Keratinocyte (primary cell): Measurements from ENCODE around the gene BAHD1. TPM values are rescaled to one million over a fixed set of nuclear protein-coding genes. Genes with fewer than 3 reads are reported as not detected.
A peak's percentile ranks its signal among the peaks of the same experiment; 100 is the strongest.

Experiments used
- DNase-seq: peaks from one replicate; pipeline ENCODE4 v3.0.0-alpha.2; 2011; ENCODE audit warnings: low read depth, missing footprints, low spot score
- FAIRE-seq: peaks from 2 replicates; lab custom pipeline; 2011; peaks lifted over from hg19 to GRCh38; lab: Jason Lieb, UNC
- H2AFZ ChIP-seq: 2 replicates; pipeline ENCODE4 v1.6.0; 2012; ENCODE audit warnings: low read length, control low read depth, inconsistent platforms; ENCODE audit not compliant: control insufficient read depth
- H3K27ac ChIP-seq: 2 replicates; pipeline ENCODE4 v1.5.1; 2011; ENCODE audit warnings: low read length; ENCODE audit not compliant: control insufficient read depth, insufficient read depth
- H3K27me3 ChIP-seq: 3 replicates; pipeline ENCODE4 v1.6.0; 2011; ENCODE audit warnings: low read length; ENCODE audit not compliant: control insufficient read depth, insufficient read depth; ENCODE audit errors: extremely low read depth
- H3K36me3 ChIP-seq, 2 experiments: 2 replicates in 1 of 2; 3 replicates in 1 of 2; pipeline ENCODE4 v1.5.1; 2011; ENCODE audit warnings: low read length in 2 of 2, mild to moderate bottlenecking in 1 of 2; ENCODE audit not compliant: control insufficient read depth in 2 of 2, insufficient read depth in 2 of 2; ENCODE audit errors: extremely low read depth in 1 of 2
- H3K4me1 ChIP-seq: 3 replicates; pipeline ENCODE4 v1.5.1; 2011; ENCODE audit warnings: low read length; ENCODE audit not compliant: control insufficient read depth, insufficient read depth; ENCODE audit errors: extremely low read depth
- H3K4me2 ChIP-seq: 3 replicates; pipeline ENCODE4 v1.6.0; 2011; ENCODE audit warnings: low read depth, low read length; ENCODE audit not compliant: control insufficient read depth, insufficient read depth; ENCODE audit errors: extremely low read depth
- H3K4me3 ChIP-seq, 3 experiments: fragments of 200-600 bp in 1 of 3; sonication (generic) in 1 of 3; 2 replicates in 2 of 3; 3 replicates in 1 of 3; pipeline ENCODE4 v1.5.1; 2011 to 2016; ENCODE audit warnings: low read length in 3 of 3, mild to moderate bottlenecking in 3 of 3, control low read depth in 2 of 3, inconsistent platforms in 1 of 3, low read depth in 1 of 3, mixed read lengths in 1 of 3, mixed run types in 1 of 3, moderate library complexity in 1 of 3; ENCODE audit not compliant: control insufficient read depth in 2 of 3, insufficient read depth in 2 of 3; ENCODE audit errors: extremely low read depth in 1 of 3
- H3K79me2 ChIP-seq: 2 replicates; pipeline ENCODE4 v1.6.0; 2012; ENCODE audit warnings: low read length; ENCODE audit not compliant: control insufficient read depth, insufficient read depth
- H3K9ac ChIP-seq: 3 replicates; pipeline ENCODE4 v1.6.0; 2011; ENCODE audit warnings: low read length; ENCODE audit not compliant: control insufficient read depth, insufficient read depth; ENCODE audit errors: extremely low read depth
- H3K9me1 ChIP-seq: 3 replicates; pipeline ENCODE4 v1.6.0; 2011; ENCODE audit warnings: low read length; ENCODE audit not compliant: control insufficient read depth, insufficient read depth; ENCODE audit errors: extremely low read depth
- H3K9me3 ChIP-seq: 2 replicates; pipeline ENCODE4 v1.5.1; 2012; ENCODE audit warnings: low read depth, low read length; ENCODE audit not compliant: control insufficient read depth
- H4K20me1 ChIP-seq: 3 replicates; pipeline ENCODE4 v1.6.0; 2011; ENCODE audit warnings: low read length; ENCODE audit not compliant: control insufficient read depth, insufficient read depth; ENCODE audit errors: extremely low read depth
- EZH2 ChIP-seq: IDR thresholded peaks from one replicate; pipeline ENCODE4 v1.6.1; 2012; ENCODE audit warnings: inconsistent platforms, mild to moderate bottlenecking, low read length, moderate library complexity
- dilution Hi-C: fragments of 300-500 bp; cut with MboI; formaldehyde crosslinking; loops from one replicate; pipeline ENCODE4 v1.7.0; 2020; ENCODE audit warnings: low sequenced_read_pairs; ENCODE audit not compliant: extremely low pct_ligation_motif_present
- polyA minus RNA-seq, 3 experiments: library from RNA; depleted of rRNA, polyadenylated mRNA; stranded (reverse); fragments of >200 nt; gene quantifications; 1 replicate in 1 of 3; 2 replicates in 1 of 3; 3 replicates in 1 of 3; pipeline ENCODE4 v1.2.3, GENCODE V29; 2011
- polyA plus RNA-seq, 5 experiments: library from polyadenylated mRNA; depleted of rRNA in 3 of 5; stranded (reverse) in 3 of 5; stranded (forward) in 1 of 5; unstranded in 1 of 5; fragments of >200 nt; gene quantifications; 1 replicate in 1 of 5; 2 replicates in 3 of 5; 3 replicates in 1 of 5; pipeline versions ENCODE4 v1.2.1 to v1.2.3, GENCODE V29; 2011 to 2012; ENCODE audit warnings: missing spikeins in 2 of 5, low read depth in 1 of 5, low replicate concordance in 1 of 5
- TF ChIP-seq, protein P1 (sequence below), 3 experiments: IDR thresholded peaks in 1 of 3; conservative IDR thresholded peaks in 1 of 3; optimal IDR thresholded peaks in 1 of 3; 2 replicates in 2 of 3; 3 replicates in 1 of 3; pipeline versions ENCODE3 to v1.5.1; 2011; ENCODE audit warnings: low read length in 3 of 3, mild to moderate bottlenecking in 3 of 3, moderate library complexity in 2 of 3, control low read depth in 1 of 3, inconsistent platforms in 1 of 3; ENCODE audit not compliant: insufficient read depth in 2 of 3; ENCODE audit errors: extremely low read depth in 1 of 3

Gene BAHD1
- 4.8 to 6.9 TPM (median 6.8 TPM) in 3 replicates for polyA plus RNA-seq
- 2.1 TPM for polyA plus RNA-seq (2011; ENCODE audit: low read depth)
- polyA plus RNA-seq (2011; cell fraction: cytosol; rRNA removed), result 4.7 and 7.3 TPM in 2 replicates
- 19.0 and 21.5 TPM in 2 replicates for polyA plus RNA-seq (2011; cell fraction: nucleus; rRNA removed)
- polyA plus RNA-seq (2012; ENCODE audit: low replicate concordance), result 11.5 and 11.9 TPM in 2 replicates
- 7.7 to 18.9 TPM (median 7.7 TPM) in 3 replicates for polyA minus RNA-seq
- polyA minus RNA-seq (2011; cell fraction: cytosol; rRNA and poly(A)+ RNA removed), result 10.4 TPM
- polyA minus RNA-seq (2011; cell fraction: nucleus; rRNA and poly(A)+ RNA removed), result 12.7 and 13.2 TPM in 2 replicates

DNA sequence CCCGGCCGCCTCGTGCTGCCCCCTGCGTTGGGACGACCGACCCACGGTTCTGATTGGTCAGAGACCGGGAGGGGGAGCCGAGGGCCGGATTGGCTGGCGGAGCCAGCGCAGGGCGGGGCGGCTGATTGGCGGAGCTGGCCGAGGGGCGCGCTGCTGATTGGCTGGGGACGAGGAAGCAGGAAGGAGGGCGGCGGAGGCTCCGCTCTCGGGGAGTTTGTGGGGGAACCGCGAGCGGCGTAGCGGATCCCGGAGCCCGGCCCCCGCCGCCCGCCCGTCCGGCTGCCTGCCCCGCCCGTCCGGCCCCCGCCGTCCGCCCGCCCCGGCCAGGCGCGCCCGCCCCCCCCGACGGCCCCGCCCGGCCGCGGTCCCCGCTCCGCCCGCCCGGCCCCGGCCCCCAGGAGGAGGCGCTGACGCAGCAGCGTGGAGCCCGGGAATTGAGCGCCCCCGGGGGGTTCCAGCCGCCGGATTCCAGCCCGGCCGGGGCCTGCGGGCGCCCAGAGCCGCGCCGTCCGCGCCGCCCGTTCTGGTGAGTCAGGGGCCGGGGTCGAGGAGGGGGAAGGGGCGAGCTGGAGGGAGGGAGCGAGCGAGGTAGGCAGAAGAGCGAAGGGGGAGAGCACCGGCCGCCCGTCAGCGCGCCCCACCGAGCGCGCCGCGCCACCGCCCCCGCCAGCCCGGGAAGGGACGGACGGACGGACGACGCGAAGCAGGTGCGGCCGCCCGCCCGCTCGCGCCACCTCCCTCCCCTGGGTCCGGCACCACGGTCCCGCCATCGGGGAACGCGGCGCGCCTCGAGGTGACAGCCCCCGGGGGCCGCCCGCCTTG, at the start of gene BAHD1:
Gene BAHD1, plus strand, starts transcription at position 211 of the 822 bp plus-strand sequence. CDS start 17,512 bp downstream, outside the sequence.
- FAIRE-seq, result no peak

DNA sequence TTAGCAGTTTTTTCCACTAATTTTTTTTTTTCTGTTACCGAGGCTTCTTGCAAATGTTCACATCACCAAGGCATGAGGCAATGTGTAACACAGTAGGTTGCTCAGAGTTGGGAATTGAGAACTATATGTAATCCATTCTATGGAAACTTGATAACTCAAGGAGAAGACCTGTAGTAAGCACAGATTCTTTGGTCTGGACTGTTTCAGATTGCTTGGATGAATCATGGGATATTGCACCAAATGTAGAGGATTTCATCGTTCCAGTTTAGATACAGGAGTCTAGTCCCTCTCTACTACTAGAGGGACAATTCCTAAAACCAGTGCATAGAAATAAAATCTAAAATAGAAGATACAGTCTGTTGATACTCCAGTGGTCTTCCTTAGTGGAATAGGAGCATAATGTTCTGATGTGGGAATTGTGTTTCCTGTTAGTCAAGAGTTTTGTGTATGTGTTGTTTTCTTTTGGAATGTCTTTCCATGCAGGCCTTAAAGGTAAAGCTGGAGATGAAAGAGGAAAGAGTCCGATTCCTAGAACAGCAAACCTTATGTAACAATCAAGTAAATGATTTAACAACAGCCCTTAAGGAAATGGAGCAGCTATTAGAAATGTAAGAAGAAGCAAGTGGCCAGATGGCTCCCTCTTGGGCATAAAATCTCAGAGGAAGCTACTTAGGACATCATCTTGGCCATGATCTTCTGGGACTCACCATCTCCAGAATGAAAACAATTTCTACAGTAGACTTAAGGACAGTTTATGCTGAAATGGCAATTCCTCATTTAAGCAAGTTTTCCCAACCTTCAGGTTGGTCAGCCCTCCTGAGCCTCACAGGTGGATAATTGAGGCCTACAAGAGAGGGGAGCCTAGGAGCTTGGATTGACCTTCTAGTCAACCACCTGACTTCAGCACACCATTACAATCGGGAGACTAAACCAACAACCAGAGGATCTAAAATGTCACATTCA, 47.5 kb upstream of the BAHD1 start:
- H3K4me3 ChIP-seq, result no peak overlapping the region
- no peak for TF ChIP-seq EZH2
- TF ChIP-seq, protein P1, sequence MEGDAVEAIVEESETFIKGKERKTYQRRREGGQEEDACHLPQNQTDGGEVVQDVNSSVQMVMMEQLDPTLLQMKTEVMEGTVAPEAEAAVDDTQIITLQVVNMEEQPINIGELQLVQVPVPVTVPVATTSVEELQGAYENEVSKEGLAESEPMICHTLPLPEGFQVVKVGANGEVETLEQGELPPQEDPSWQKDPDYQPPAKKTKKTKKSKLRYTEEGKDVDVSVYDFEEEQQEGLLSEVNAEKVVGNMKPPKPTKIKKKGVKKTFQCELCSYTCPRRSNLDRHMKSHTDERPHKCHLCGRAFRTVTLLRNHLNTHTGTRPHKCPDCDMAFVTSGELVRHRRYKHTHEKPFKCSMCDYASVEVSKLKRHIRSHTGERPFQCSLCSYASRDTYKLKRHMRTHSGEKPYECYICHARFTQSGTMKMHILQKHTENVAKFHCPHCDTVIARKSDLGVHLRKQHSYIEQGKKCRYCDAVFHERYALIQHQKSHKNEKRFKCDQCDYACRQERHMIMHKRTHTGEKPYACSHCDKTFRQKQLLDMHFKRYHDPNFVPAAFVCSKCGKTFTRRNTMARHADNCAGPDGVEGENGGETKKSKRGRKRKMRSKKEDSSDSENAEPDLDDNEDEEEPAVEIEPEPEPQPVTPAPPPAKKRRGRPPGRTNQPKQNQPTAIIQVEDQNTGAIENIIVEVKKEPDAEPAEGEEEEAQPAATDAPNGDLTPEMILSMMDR (optimal IDR thresholded peaks at IDR 0.05 in 1 of 3, IDR thresholded peaks at IDR 0.05 in 1 of 3, conservative IDR thresholded peaks at IDR 0.05 in 1 of 3; ENCODE audit: extremely low read depth in 1 of 3, insufficient read depth in 2 of 3, low read length in 3 of 3), result no peak
- dilution Hi-C loops, result no loop called here
- H3K79me2 ChIP-seq, result no peaks in the 10 kb centered on the region
- H2AFZ ChIP-seq, result no peak overlapping the region
- H3K9me3 ChIP-seq, result no peaks in the 10 kb centered on the region
- H3K9ac ChIP-seq, result no peak overlapping the region
- peak overlapping the region; percentile 26 for H3K27ac ChIP-seq
- H3K9me1 ChIP-seq, result no peaks in the 10 kb centered on the region
- FAIRE-seq, result no peak
- no peak for DNase-seq
- H3K27me3 ChIP-seq, result no peaks in the 10 kb centered on the region
- H4K20me1 ChIP-seq, result no peaks in the 10 kb centered on the region
- no peaks in the 10 kb centered on the region for H3K4me1 ChIP-seq
- no peak overlapping the region for H3K4me2 ChIP-seq
- H3K36me3 ChIP-seq, result peaks cover 14 to 33% of the 10 kb centered on the region in 2 experiments

More for the DNA sequence above, at the start of gene BAHD1:
- Histone ChIP-seq H2AFZ (peak within 1 kb of the TSS; percentile 78), H3K9me3 (no peaks in the 10 kb centered on the region), H3K36me3 (peaks cover 0 to under 1% of the 10 kb centered on the region in 2 experiments), H4K20me1 (peaks cover 3% of the 10 kb centered on the region), H3K27ac (no peak within 1 kb of the TSS), H3K79me2 (peaks cover 24% of the 10 kb centered on the region), H3K27me3 (peaks cover 30% of the 10 kb centered on the region), H3K4me1 (peaks cover 32% of the 10 kb centered on the region), H3K4me3 (peak within 1 kb of the TSS; percentile 75 to 77 (median 75)), H3K9me1 (no peaks in the 10 kb centered on the region), H3K4me2 (peak within 1 kb of the TSS; percentile 90), H3K9ac (peak within 1 kb of the TSS; percentile 61)
- TF ChIP-seq EZH2, result no peak
- TF ChIP-seq, protein P1 (optimal IDR thresholded peaks at IDR 0.05 in 1 of 3, IDR thresholded peaks at IDR 0.05 in 1 of 3, conservative IDR thresholded peaks at IDR 0.05 in 1 of 3; ENCODE audit: extremely low read depth in 1 of 3, insufficient read depth in 2 of 3, low read length in 3 of 3), result peak in 2 of 3 experiments; percentile 3 to 16
- dilution Hi-C loops, result no loop called here
- DNase-seq, result peak; percentile 69
